HG03558 (cell line): ENCODE data around the gene KLHL25.

Source experiments
- ATAC-seq: cut with Tn5 transposase; IDR thresholded peaks from one replicate; pipeline ENCODE4 v1.9.1; 2021; ENCODE audit warnings: moderate number of reproducible peaks; ENCODE audit not compliant: unreplicated experiment; ENCODE audit errors: extremely low read depth

KLHL25 gene

DNA sequence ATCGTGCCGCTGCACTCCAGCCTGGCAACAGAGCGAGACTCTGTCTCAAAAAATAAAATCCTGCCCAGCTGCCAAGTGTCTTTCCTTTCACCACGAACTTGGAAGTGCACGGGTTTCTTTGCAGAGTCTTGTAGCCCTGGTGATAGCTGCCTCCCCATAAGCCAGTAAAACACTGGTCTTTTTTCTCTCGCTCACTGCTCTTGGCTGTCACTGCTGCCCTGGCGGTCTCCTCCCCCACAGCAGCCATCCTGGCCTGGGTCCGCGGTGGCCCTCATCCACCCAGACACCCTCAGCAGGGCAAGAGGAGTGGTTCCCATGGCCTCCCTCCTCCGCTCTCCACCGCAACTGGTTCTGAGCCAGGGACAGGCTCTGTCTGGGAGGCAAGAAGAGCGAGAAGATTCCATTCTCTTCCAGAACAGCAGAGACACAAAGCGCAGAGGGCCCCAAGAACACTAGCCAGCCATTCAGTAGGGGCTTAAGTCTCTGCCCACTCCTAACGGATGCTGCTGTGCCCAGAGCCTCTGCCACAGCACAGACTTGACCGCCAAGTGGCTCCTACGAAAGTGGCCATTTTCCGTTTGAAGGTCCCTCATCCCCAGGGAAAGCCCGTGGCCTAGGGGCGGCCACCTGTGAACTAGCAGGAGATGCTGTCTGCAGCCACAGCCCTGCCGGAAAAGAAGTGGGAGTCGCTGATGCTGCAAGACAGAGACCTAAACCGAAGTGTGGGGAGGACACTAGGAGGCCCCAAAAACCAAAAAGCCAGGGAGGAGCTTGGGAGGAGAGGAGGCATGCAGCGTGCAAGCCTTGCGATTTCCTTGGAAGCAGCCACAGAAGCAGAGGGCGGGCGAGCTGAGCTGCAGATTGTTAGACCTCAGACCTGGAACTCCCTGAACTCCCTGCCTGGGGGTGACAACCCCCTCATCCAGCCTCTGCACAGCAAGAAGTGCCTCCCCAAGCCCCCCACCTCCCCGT lies 44.1 kb downstream of the KLHL25 start:
- ATAC-seq: no peak

DNA sequence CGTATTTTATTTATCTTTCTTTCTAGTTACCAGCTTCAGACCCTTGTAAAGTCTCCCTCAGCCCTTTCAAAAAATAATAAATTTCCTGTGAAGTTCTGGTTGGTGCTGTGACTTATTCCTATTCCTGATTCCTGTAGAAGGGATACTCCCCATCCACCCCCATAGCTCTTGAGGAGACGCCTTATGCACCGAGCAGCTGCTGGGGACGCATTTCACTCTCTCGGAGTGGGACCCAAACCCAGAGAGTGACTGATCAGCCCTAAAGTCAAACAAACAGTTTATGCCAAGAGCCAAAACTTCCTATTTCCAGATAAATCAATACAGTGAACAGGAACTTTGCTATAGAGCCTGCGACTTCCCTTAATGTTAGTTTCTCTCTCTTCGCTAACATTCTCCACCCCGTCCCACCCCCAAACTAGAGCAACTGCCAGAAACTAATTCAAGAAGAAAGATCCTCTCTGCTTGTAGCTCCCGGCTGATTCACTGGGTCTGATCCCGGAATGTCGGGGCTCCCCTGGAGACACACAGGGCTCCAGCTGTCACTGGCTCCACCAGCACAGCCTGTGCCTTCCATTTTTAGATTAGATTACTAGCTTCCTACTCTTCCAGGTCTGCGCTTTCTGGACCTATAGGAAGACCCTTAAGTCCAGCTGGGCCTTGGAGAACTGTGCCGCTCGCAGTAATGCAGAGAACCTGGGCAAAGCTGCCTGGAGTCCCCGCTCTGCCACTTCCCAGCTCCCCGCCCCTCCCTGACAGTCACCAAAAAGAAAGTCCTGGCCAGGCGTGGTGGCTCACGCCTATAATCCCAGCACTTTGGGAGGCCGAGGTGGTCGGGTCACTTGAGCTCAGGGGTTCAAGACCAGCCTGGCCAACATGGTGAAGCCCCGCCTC lies 45.2 kb downstream of the KLHL25 start:
- ATAC-seq: no peak

DNA sequence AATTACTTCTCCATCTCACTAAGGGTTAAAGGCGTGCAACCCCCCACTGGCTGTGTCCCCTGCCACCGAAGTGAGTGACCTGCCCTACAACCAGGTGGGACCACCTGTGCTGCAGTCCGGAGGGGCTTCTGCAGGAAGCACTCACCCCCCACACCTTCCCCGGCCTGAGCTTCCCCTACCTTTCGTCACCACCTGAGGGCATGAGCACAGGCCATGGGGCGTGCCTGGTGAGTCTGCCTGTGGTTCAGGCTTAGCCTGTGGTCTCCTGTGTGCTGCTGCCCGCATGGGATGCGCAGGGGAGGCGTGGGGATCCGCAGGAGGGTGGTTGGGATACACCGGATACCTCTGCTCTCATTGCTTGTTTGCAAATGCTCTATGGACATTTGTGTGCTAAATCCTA lies 46.0 kb downstream of the KLHL25 start:
- ATAC-seq: no peak

DNA sequence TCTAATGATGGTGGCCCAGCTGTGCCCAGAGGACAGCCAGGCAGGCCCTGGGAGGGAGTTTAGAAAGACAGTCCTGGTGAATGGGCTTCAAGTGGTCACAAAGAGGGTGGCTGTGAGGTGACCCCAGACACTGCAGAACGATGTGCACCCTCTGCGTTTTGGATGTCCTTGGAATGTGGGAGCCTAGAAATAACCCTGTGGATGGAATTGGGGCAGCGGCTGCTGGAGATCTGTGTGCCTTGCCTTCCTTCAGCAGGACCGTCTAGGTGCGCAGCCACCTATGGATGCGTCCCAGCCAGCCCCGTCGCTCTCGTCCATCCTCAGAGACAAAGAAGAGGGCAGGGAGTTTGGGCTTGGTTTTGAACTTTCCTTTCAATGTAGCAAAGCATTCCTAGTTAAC lies 46.5 kb downstream of the KLHL25 start:
- ATAC-seq: no peak

DNA sequence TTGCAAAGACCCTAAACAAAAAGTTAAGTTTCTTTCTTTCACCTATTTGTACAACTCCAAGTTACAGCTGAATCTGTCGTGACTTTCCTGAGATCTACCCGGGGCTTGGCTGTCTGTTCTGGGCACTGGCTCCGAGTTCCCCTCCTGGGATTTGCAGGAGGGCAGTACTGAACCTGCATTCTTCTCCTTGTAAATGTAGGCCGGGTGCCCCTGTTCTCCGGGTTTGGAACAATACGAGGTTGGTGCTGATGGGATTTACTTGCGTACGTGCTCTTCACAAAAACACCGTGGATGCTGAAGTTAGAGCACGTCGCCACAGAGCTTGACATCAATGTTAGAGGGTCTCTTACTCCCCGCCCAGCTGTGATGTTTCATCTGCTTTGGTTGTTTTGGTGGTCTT lies 48.1 kb downstream of the KLHL25 start:
- no peak for ATAC-seq

DNA sequence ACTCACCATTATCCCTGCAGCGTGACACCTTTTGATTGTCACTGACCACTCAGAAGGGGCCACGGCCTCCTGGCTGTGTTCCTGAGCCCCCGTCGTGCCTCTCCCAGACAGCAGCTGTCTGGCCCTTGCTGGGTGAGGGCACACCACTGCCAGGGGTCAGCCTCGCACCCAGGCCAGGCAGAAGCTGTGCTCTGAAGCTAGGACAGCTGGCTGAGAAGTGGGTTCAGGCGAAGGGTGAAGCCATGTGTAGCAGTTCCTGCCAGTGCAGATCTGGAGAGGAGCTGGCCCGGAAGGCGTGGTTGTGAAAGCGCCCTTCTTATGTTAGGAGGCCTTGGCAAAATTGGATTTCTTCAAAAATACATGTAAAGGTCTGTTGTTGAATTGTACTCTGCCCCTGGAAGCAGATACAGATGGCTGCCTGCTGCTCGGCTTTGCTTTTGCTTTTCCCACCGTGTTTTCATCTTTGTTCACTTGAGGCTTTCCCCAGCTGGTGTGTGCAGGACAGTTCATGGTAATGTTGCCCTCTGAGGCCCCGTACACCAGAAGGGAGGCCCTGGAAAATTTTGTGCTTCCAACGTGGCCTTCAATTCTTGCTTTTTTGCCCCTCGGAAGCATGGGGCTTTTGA lies 49.1 kb downstream of the KLHL25 start:
- ATAC-seq: no peak

DNA sequence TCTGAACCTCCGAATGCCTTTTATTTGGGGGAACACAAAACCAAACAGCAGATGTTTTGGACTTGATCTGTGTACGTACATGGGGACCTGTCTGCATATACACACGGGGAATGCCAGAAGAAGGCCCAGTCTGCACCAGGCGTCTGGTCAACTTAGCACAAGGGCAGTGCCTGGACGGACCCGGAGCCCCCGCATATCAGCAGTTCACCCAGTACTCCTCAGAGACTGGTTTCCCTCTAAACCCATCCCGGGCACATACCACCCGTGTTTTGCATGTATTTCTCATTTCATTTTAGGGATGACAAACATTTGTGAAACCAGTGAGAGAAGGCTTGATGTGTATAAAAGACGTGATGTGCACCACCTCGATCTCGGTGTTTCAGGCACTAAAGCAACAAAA lies 49.7 kb downstream of the KLHL25 start:
- ATAC-seq: no peak

DNA sequence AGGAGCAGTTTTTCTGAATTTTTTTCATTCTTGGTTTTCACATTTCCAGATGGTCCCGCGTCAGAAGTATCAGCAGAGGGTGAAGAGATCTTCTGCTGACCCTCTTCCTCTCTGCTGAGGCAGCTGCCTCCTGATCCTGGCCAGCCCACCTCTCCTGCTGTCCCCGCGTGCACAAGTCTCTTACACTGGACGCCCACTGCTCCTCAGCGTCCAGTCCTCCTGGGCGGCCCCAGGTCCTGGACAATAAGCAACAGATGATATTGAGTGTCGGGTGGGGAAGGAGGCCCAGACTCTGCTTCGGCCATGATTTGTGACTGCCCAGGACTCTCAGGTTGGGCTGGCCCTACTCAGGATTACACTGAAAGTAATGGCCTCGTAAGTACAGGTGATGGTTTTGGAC lies 50.1 kb downstream of the KLHL25 start:
- no peak for ATAC-seq

DNA sequence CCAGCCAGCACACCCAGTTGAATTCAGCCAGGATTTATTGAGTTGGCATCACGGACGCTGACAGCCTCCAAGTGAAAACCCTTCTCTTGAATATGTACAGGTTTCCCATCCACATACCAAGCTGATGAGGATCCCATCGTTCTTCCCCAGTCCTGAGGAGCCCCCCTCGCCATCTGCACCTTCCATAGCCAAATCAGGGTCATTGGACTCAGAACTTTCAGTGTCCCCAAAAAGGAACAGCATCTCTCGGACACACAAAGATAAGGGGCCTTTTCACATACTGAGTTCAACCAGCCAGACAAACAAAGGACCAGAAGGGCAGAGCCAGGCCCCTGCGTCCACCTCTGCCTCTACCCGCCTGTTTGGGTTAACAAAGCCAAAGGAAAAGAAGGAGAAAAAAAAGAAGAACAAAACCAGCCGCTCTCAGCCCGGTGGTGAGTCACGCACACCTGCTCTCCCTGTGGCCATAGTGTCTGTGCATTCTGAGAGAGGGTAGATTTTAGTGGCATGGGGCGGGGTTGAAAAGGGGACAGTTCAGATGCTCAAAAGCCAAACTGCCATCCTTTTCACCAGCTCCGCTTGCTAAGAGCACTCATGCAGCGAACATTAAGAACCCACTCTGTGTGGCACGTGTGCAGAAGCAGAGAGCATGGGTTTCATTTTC lies 51.2 kb downstream of the KLHL25 start:
- ATAC-seq: no peak

DNA sequence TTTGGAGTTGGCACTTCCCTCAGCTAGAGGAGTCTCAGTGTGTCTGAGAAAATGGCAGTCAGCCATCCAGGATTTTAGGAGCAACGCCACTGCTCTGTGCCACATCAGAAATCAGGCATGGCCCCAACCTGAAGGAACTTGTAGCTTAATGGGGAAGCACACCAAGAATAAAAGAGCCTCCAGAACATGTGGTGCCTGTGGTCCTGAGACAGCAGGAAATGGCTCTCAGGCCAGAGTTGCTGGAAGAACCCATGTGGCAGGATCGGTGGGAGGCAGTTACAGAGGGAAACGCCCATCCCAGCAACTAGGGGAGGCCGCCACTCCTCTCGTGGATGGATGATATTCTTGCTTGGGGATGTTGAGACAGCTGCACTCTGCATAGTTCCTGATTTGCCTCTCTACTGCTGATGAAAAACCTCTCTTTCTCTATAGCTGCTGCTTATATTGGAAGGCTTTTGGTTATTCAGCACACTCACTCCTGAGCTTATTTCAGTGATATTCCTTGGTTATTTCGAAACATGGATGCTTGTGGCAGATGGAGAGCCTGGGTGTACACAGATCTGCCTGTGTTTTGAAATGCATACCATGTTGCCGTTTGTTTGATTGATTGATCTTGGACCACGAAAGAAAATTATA lies 52.4 kb downstream of the KLHL25 start:
- ATAC-seq: no peak

DNA sequence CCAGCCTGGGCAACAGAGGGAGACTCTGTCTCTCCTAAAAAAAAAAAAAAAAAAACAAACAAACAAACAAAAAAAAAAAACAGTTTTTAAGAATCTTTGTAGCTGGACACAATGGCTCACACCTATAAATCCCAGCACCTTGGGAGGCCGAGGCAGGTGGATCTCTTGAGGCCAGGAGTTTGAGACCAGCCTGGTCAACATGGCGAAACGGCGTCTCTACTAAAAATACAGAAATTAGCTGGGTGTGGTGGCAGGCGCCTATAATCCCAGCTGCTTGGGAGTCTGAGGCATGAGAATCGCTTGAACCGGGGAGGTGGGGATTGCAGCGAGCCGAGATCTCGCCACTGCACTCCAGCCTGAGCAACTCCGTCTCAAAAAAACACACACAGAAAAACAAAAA lies 53.1 kb downstream of the KLHL25 start:
- ATAC-seq: no peak

DNA sequence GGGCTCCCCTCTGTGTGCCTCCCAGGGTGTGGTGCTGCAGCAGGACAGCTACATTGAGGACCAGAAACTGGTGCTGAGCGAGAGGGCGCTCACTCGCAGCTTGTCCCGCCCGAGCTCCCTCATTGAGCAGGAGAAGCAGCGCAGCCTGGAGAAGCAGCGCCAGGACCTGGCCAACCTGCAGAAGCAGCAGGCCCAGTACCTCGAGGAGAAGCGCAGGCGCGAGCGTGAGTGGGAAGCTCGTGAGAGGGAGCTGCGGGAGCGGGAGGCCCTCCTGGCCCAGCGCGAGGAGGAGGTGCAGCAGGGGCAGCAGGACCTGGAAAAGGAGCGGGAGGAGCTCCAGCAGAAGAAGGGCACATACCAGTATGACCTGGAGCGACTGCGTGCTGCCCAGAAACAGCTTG lies 53.7 kb downstream of the KLHL25 start:
- no peak for ATAC-seq

DNA sequence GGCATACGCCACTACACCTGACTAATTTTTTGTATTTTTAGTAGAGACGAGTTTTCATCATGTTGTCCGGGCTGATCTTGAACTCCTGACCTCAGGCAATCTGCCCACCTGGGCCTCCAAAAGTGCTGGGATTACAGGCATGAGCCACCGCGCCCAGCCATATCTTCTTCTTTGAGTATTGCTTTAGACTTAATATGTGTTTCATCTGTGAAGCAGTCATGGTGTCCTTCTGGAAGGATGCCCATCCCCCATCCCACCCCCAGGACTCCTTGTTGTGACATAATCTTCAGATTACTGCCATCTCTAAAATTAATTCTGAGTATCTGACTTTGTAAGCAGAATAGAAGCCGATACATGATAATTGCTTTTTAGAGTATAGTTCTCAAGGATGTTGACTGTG lies 57.7 kb downstream of the KLHL25 start:
- ATAC-seq: no peak

DNA sequence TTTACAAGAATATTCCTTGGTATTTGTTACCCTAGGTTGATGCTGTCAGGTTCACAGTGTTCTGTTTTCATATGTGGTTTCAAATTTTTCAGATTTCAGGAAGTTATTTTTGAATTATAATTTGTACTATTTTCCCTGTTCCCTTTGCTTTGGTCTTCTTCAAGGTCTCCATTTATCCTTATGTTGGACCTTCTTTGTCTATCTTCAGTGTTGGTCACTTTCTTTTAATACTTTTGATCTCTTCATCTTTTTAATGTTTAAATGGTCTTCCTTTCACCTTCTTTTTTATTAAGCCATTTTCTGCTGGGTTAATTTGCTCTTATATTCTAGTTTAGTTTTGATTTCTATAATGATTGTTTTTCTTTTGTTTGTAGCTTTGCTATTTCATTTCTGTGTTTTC lies 61.3 kb downstream of the KLHL25 start:
- no peak for ATAC-seq

DNA sequence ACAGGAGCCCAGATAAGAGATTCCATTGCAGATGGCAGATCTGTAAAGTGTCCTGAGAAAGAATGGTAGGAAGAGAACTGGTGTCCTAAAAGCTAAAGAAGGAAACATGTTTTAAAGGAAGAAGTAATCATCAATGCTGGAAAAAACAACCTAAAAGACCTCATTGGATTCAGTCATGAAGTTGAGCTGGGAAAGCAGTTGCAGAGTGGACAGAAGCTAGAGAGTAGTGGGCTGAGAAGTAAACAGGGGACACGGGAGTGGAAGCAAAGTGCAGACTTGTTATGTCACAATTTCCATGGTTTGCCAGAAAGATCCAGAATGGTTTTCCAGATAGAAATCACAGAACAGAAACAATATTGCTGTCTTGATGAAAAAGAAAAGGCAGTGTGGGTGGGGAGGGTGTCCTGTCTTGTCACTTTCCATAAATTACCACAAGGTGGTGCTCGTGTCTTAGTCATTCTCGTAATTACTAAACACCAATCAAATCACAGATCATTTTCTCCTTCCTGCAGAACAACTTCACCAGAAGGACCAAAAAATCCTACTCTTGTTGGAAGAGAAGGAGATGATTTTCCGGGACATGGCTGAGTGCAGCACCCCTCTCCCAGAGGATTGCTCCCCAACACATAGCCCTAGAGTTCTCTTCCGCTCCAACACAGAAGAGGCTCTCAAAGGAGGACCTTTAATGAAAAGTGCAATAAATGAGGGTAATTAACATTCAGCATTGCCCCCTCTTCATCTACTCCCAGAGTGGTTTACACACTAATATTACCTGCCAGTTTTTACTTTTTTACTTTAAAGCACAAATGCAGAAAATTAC lies 64.5 kb downstream of the KLHL25 start:
- ATAC-seq: no peak

DNA sequence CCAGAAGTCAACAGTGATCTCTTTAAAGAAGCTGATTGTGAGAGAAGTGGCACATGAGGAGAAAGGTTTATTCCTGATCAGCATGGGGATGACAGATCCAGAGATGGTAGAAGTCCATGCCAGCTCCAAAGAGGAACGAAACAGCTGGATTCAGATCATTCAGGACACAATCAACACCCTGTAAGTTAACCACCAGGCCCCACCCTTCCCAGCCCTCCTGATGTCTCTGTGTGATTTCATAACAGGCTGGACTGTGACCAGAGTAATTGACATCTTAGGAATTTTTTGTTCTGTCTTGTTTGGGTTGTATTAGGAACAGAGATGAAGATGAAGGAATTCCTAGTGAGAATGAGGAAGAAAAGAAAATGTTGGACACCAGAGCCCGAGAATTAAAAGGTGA lies 67.7 kb downstream of the KLHL25 start:
- ATAC-seq: no peak

DNA sequence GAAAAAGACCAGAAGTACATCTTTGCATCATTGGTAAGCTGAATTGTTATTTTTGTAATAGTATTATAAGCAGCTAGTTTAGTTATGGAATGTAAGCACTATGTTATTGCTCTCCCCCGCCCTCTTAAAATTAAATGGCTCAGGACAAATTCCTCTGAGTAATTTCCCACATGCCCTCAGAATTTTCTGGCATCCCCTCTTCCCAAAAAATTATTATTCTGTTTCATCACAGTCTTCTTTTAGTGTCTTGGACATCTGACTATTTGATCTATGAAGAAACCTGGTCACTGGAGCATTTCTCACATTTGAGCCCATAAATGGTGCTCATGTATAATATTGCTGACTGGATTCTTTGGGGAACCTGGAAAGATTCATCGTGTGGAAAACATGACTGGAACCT lies 68.3 kb downstream of the KLHL25 start:
- ATAC-seq: no peak

DNA sequence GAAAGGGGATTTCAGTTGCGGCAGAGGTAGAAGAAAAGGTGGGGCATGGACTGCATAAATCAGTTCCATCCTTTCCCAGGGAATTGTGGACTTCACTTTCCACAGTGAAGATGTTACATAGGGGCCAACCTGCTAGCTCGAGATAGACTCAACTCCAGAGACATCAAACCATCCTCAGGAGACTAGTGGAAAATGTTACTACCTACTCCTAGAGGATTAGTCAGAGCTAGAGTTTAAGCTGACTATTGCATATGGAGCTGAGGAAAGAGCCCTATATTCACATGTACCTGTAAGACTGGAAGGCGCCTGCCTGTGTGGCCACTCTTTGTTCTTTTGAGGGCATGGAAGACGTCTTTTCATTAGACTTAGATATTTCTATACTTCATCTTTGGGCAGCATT lies 69.2 kb downstream of the KLHL25 start:
- ATAC-seq: no peak

DNA sequence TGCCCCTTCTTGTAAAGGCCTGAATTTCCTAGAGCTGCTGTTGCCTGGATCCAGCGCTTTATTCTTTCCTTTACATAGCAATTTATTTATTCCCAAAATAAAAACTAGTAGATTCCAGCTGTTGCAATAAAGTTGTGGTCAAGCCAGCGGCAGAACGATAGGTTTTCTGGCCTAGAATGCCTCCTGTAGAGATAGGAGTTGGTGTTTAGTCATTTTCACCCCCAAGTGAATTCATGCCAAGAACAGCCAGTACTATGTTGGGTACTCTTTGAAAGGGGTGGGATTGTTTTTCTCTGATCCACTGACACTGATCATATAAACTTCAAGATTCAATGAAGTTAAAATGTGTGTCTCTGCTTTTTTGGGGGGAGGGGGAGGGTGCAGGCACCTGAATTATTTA lies 69.7 kb downstream of the KLHL25 start:
- no peak for ATAC-seq
